Kidney (tissue), 14 donors: Measurements from ENCODE around the gene MAGI1. TPM values are rescaled to one million over a fixed set of nuclear protein-coding genes. Genes with fewer than 3 reads are reported as not detected.

Experiments
- DNase-seq, 5 donors: peaks; one replicate each; pipeline ENCODE4 v3.0.0-alpha.2; 2013 to 2020
- FAIRE-seq: peaks from 2 replicates; lab custom pipeline; 2012; peaks lifted over from hg19 to GRCh38; lab: Jason Lieb, UNC
- H3K27ac ChIP-seq, 2 donors: one replicate each; pipeline ENCODE4 v1.7.0; 2013; ENCODE audit warnings: low read depth in 2 of 2, low read length in 2 of 2, inconsistent platforms in 1 of 2
- H3K27me3 ChIP-seq: one replicate; pipeline ENCODE4 v1.7.1; 2013; ENCODE audit warnings: low read length, inconsistent platforms; ENCODE audit not compliant: control insufficient read depth, insufficient read depth
- H3K36me3 ChIP-seq, 3 donors: one replicate each; pipeline versions ENCODE4 v1.7.0 to v1.7.1; 2013; ENCODE audit warnings: low read length in 3 of 3, control low read depth in 1 of 3, inconsistent platforms in 1 of 3; ENCODE audit not compliant: insufficient read depth in 3 of 3, control insufficient read depth in 2 of 3
- H3K4me1 ChIP-seq, 3 donors: one replicate each; pipeline versions ENCODE4 v1.7.0 to v1.7.1; 2013; ENCODE audit warnings: low read length in 3 of 3, inconsistent platforms in 1 of 3, low read depth in 1 of 3; ENCODE audit not compliant: control insufficient read depth in 2 of 3, insufficient read depth in 2 of 3
- H3K4me3 ChIP-seq, 3 donors: one replicate each; pipeline versions ENCODE4 v1.7.0 to v1.8.1; 2013; ENCODE audit warnings: low read length in 3 of 3, control low read depth in 1 of 3, inconsistent platforms in 1 of 3
- H3K9ac ChIP-seq, 3 donors: one replicate each; pipeline versions ENCODE4 v1.7.0 to v1.7.1; 2013; ENCODE audit warnings: low read length in 3 of 3, control low read depth in 1 of 3, inconsistent platforms in 1 of 3
- H3K9me3 ChIP-seq, 3 donors: one replicate each; pipeline versions ENCODE4 v1.7.0 to v1.7.1; 2013; ENCODE audit warnings: low read length in 3 of 3, control low read depth in 1 of 3, inconsistent platforms in 1 of 3; ENCODE audit not compliant: control insufficient read depth in 2 of 3, insufficient read depth in 1 of 3
- intact Hi-C: fragments of 100-400 bp; cut with DNase I; formaldehyde crosslinking; loops from one replicate; pipeline ENCODE4 v1.11.1; 2022
- polyA plus RNA-seq: library from polyadenylated mRNA; stranded (reverse); fragments of 350-450 nt; fragmentation: Illumina TruSeq; extraction: RNeasy Lipid Tissue Mini Kit (QIAGEN cat#74804); gene quantifications from one replicate; pipeline ENCODE4 v1.2.3, GENCODE V29; 2014; ENCODE audit warnings: low read depth, low replicate concordance; ENCODE audit not compliant: insufficient read depth
- total RNA-seq: library from RNA; stranded (reverse); fragmentation: NEBNext Ultra II Directional; extraction: Animal tissue kit (Norgen Biotek cat#: 25700); gene quantifications from one replicate; pipeline ENCODE4 v1.2.1, GENCODE V29; 2021
- TF ChIP-seq, protein P1 (sequence below): IDR thresholded peaks from 3 replicates; pipeline ENCODE4 v1.5.1; 2012; ENCODE audit warnings: mild to moderate bottlenecking, moderate library complexity, borderline replicate concordance; ENCODE audit not compliant: insufficient read depth; ENCODE audit errors: extremely low read depth
- donor health status: control.
- donor health status: control.
- donor health status: control.
- donor health status: control.
- donor health status: control.
- donor health status: DM: yes; HTN: yes; CAD: no.
- donor health status: Normal renal cell carcinoma (clear cell type).

MAGI1 gene
- total and polyA plus RNA-seq, 2 donors from 2014 or later: 8.2 to 42.8 TPM

DNA sequence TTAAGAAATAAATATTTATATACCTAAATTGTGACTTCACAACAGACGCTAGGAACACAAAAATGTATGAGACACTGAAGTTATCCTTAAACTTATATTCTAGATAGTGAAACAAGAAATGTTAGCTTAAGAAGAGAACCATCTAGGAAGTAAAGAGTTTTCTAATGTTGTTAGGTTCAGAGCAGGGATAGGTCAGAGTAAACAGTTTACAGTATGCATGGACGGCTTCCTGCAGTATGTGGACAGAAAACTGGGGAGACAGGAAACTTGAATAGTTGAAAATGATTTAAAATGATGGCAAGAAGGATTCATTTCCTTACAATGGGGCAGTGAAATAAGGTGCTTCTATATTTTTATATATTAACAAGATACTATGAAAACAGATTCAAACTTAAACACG lies 449.8 kb downstream of the MAGI1 start:
- no peak for DNase-seq
- no peak for FAIRE-seq
- Histone ChIP-seq H3K36me3 (no peaks in the 10 kb centered on the region), H3K4me1 (peaks cover 0 to 2% (median 0%) of the 10 kb centered on the region in 3 donors), H3K9me3 (no peaks in the 10 kb centered on the region), H3K27ac (no peak overlapping the region), H3K27me3 (no peaks in the 10 kb centered on the region), H3K4me3 (no peak overlapping the region), H3K9ac (no peak overlapping the region)
- intact Hi-C loops: no loop called here
- TF ChIP-seq, protein P1, sequence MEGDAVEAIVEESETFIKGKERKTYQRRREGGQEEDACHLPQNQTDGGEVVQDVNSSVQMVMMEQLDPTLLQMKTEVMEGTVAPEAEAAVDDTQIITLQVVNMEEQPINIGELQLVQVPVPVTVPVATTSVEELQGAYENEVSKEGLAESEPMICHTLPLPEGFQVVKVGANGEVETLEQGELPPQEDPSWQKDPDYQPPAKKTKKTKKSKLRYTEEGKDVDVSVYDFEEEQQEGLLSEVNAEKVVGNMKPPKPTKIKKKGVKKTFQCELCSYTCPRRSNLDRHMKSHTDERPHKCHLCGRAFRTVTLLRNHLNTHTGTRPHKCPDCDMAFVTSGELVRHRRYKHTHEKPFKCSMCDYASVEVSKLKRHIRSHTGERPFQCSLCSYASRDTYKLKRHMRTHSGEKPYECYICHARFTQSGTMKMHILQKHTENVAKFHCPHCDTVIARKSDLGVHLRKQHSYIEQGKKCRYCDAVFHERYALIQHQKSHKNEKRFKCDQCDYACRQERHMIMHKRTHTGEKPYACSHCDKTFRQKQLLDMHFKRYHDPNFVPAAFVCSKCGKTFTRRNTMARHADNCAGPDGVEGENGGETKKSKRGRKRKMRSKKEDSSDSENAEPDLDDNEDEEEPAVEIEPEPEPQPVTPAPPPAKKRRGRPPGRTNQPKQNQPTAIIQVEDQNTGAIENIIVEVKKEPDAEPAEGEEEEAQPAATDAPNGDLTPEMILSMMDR: no peak

DNA sequence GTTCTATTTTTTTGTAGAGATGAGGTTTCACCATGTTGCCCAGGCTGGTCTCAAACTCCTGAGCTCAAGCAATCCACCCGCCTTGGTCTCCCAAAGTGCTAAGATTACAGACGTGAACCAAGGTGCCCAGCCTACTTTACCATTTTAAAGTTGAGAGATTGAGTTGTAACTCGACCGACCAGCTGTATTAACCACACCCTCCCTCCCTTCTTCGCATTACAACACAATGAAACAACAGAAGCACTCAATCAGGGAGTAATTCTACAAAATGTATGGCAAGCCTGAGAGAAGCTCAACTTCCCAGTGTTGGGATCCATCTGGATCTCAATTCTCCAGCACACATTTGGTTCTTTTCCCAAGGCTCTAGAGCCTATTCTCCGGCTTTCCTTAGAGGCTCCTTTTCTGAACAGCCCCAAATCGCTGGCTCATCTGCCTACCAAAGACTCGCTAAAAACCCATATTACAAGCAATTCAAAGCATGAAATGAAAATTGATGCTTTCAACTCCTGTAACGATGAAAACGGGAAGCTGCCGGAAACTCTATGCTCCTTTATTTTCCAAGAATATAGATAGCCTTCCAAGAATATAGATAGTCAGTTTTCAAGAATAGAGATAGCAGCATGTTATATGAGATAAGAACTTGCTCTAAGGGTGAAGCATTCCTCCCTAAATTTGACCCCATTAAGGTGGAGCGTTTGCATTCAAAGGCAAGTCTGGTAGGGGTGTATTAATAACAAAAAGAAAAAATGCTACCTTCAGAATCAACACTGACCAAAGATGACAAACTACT lies 450.9 kb downstream of the MAGI1 start:
- TF ChIP-seq, protein P1: no peak
- H3K27ac ChIP-seq: no peak overlapping the region
- H3K36me3 ChIP-seq: no peaks in the 10 kb centered on the region
- DNase-seq (no peak), FAIRE-seq (no peak)
- intact Hi-C loops: no loop called here
- no peaks in the 10 kb centered on the region for H3K9me3 ChIP-seq
- H3K9ac ChIP-seq: no peak overlapping the region
- no peaks in the 10 kb centered on the region for H3K27me3 ChIP-seq
- H3K4me3 ChIP-seq: no peak overlapping the region
- peaks cover 0 to 8% (median 0%) of the 10 kb centered on the region in 3 donors for H3K4me1 ChIP-seq

DNA sequence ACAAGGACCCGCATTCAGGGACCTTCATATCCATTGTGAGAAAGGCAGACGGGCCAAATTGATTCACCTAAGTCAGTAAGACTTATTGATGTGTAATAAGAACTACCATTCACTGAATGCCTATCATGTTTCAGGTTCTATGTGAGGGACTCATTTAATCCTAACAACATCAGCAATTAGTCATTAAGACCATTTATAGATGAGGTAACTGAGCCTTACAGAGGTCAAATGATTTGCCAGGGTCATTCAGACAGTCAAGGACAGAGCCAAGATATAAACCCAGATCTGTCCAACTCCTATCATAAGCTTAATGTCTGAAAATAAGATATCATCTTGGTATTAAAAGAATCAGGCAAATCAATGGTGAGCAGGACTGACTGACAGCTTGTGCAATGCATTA lies 453.8 kb downstream of the MAGI1 start:
- TF ChIP-seq, protein P1: no peak
- Histone ChIP-seq H3K27ac (no peak overlapping the region), H3K36me3 (no peaks in the 10 kb centered on the region), H3K9me3 (no peaks in the 10 kb centered on the region), H3K27me3 (no peaks in the 10 kb centered on the region), H3K4me3 (no peak overlapping the region), H3K4me1 (peaks cover 0 to 8% (median 0%) of the 10 kb centered on the region in 3 donors), H3K9ac (no peak overlapping the region)
- FAIRE-seq (no peak), DNase-seq (no peak)
- intact Hi-C loops: no loop called here
